ENCODE data around the gene ZC3H12C. TPM values are rescaled to one million over a fixed set of nuclear protein-coding genes. Genes with fewer than 3 reads are reported as not detected.

Gene ZC3H12C
- total RNA-seq, 1 donor from 2014 or later = 9.6 TPM

DNA sequence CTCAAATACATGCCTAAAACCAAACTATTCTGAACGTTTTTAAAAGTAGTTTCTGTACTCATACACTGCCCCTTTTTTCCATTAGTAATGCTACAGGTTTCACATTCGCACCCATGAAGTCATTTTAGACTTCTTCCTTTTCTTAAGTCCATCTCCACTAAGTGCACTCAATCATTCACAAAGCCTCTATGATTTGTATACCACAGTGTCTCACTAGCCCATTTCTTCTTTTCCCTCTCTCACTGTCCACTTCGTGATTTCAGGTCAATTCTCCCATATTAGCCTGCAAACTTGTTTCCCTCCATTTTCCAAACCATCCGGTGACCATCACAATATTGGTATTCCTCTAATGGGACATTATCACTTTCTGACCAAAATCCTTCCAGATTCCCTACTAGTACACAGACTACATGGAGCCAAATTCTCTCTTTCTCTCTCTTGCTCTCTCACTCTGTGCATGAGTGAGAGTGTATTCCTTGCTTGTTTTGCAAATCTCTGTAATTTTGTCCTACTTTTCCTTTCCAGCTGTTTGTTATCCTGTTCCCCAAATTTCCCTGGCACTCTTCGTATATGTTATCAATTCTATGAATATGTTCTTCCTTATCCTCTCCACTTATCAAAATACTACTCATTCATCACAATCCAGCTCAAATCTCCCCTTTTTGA, 3.4 kb upstream of the ZC3H12C start:
- no peak overlapping the region for H3K4me3 Mint-ChIP-seq (ENCODE audit: low read depth)
- DNase-seq (ENCODE audit: low spot score, unreplicated experiment) = no peak
- H3K27me3 Mint-ChIP-seq = peaks cover 16% of the 10 kb centered on the region
- no peaks in the 10 kb centered on the region for H3K36me3 Mint-ChIP-seq (ENCODE audit: insufficient read depth)
- H3K4me1 Mint-ChIP-seq (ENCODE audit: low read depth) = peaks cover 3% of the 10 kb centered on the region
- no peaks in the 10 kb centered on the region for H3K9me3 Mint-ChIP-seq (ENCODE audit: low read depth)
- TF ChIP-seq, protein P1, sequence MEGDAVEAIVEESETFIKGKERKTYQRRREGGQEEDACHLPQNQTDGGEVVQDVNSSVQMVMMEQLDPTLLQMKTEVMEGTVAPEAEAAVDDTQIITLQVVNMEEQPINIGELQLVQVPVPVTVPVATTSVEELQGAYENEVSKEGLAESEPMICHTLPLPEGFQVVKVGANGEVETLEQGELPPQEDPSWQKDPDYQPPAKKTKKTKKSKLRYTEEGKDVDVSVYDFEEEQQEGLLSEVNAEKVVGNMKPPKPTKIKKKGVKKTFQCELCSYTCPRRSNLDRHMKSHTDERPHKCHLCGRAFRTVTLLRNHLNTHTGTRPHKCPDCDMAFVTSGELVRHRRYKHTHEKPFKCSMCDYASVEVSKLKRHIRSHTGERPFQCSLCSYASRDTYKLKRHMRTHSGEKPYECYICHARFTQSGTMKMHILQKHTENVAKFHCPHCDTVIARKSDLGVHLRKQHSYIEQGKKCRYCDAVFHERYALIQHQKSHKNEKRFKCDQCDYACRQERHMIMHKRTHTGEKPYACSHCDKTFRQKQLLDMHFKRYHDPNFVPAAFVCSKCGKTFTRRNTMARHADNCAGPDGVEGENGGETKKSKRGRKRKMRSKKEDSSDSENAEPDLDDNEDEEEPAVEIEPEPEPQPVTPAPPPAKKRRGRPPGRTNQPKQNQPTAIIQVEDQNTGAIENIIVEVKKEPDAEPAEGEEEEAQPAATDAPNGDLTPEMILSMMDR (IDR thresholded peaks at IDR 0.05; ENCODE audit: unreplicated experiment) = no peak
- no peak overlapping the region for H3K27ac Mint-ChIP-seq

DNA sequence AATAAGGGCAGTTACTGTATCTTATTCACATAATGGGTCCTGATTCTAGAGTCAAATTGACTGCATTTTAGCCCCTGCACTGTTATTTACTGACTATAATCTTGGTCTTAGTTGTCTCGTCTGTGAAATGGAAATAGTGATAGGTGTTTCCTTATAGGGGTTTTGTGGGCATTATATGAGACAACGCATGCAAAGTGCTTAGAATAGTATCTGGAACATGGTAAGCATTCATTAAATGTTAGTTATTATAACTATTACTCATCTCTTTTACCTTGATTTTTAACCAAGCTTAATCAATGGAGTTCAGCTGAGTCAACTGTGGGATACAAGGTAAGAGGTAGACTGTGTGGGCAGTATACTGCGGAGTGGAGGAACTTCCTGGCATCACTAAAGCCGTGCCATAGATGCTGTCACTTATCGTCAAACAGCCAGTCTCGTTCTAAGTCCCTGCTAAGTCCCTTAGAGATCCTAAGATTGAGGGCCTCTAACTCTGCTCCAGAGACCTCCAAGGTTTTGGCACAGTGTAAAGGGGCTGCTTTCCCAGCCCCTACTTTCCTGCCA, 2.6 kb upstream of the ZC3H12C start:
- no peak for DNase-seq (ENCODE audit: low spot score, unreplicated experiment)
- peak overlapping the region; percentile 13 for H3K4me3 Mint-ChIP-seq (ENCODE audit: low read depth)
- no peaks in the 10 kb centered on the region for H3K36me3 Mint-ChIP-seq (ENCODE audit: insufficient read depth)
- peaks cover 16% of the 10 kb centered on the region for H3K27me3 Mint-ChIP-seq
- TF ChIP-seq, protein P1 (IDR thresholded peaks at IDR 0.05; ENCODE audit: unreplicated experiment) = no peak
- H3K4me1 Mint-ChIP-seq (ENCODE audit: low read depth) = peaks cover 6% of the 10 kb centered on the region
- no peak overlapping the region for H3K27ac Mint-ChIP-seq
- no peaks in the 10 kb centered on the region for H3K9me3 Mint-ChIP-seq (ENCODE audit: low read depth)

DNA sequence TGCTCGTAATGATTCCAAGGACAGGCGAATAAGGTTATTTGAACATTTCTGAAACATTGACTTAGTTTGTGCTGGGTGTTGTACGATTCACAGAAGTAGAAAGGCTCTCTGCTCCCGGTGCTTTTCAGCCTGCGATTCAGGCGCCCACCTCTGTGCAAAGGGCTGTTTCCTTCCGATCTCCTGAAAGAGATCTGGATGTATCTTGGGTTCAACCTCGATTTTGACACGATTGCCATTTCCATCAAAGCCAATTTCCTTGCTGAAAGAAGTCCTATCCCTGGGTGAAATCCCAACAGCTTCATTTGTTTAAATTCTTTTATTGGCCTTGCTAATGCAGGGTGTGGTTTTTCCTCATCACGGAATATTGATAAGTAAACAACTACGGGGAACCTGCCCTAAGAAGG, 1.1 kb upstream of the ZC3H12C start:
- Mint-ChIP-seq H3K27me3 (peaks cover 13% of the 10 kb centered on the region), H3K36me3 (ENCODE audit: insufficient read depth) (no peaks in the 10 kb centered on the region), H3K9me3 (ENCODE audit: low read depth) (no peaks in the 10 kb centered on the region), H3K4me3 (ENCODE audit: low read depth) (peak overlapping the region; percentile 91), H3K27ac (peak overlapping the region; percentile 96), H3K4me1 (ENCODE audit: low read depth) (peaks cover 6% of the 10 kb centered on the region)
- TF ChIP-seq, protein P1 (IDR thresholded peaks at IDR 0.05; ENCODE audit: unreplicated experiment) = no peak
- DNase-seq (ENCODE audit: low spot score, unreplicated experiment) = no peak

DNA sequence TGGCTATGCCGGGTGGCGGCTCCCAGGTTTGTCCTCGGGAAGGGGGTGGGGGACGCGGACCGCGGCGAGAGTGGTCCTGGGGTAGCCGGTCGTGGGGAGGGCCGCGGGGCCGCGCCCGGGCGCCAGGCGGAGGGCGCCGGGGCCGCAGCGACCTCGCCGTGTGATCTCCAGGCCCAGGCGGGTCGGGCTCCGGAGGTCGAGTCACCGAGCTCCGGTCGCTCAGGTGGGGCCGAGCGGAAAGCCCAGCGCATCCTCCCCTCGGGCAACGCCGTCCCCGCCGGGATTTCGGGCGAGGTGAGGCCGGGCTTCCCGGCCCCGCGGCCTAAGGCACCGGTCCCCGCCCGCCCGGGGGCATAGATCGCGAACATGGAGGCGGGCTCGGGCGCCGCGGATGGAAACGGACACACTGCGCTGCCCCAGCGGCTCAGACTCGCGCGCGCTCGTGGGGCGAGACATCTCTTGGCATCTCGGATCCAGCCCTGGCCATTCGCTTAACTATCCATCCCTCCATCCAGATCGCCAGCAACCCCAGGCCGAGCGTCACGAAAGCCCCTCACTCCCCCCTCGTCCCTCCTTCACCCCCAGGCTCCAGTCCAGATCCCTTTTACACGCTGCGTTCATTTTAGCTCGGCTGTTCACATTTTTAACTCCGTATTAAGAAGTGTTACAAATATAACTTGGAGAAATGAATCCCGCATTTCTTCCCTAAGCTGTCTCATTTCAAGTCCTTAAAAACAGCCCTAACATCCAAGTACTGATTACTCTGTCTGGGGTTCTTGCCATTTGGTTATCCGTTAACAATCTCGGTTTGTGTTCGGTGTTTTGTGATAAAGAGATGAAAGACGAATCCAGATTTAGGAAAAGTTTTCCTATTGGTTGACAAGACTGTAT, 460 bp downstream of the ZC3H12C start:
- no peaks in the 10 kb centered on the region for H3K9me3 Mint-ChIP-seq (ENCODE audit: low read depth)

More for the DNA sequence above, 460 bp downstream of the ZC3H12C start:
- Mint-ChIP-seq H3K4me3 (ENCODE audit: low read depth) (peak overlapping the region; percentile 87), H3K27me3 (peaks cover 3% of the 10 kb centered on the region), H3K27ac (peak overlapping the region; percentile 96), H3K4me1 (ENCODE audit: low read depth) (peaks cover 6% of the 10 kb centered on the region), H3K36me3 (ENCODE audit: insufficient read depth) (no peaks in the 10 kb centered on the region)
- TF ChIP-seq, protein P1 (IDR thresholded peaks at IDR 0.05; ENCODE audit: unreplicated experiment) = no peak
- DNase-seq (ENCODE audit: low spot score, unreplicated experiment) = peak; percentile 44
